GM12891 (cell line): ENCODE results near the gene ZBTB14.

Experiments used
- DNase-seq: peaks from one replicate; pipeline ENCODE4 v3.0.0; 2011; ENCODE audit warnings: low spot score; ENCODE audit not compliant: insufficient read length
- FAIRE-seq: peaks from 2 replicates; lab custom pipeline; 2011; peaks lifted over from hg19 to GRCh38; lab: Jason Lieb, UNC
- PAX5 ChIP-seq: IDR thresholded peaks from 2 replicates; pipeline ENCODE4 v1.6.1; 2011; ENCODE audit warnings: low read length, moderate library complexity, mild to moderate bottlenecking; ENCODE audit not compliant: insufficient read depth, severe bottlenecking
- POLR2A ChIP-seq: IDR thresholded peaks from 2 replicates; pipeline ENCODE4 v1.6.1; 2011; ENCODE audit warnings: low read depth, low read length, control low read depth
- POLR2AphosphoS5 ChIP-seq: IDR thresholded peaks from 2 replicates; pipeline ENCODE4 v1.6.1; 2011; ENCODE audit warnings: low read depth, low read length, control low read depth
- POU2F2 ChIP-seq: IDR thresholded peaks from 2 replicates; pipeline ENCODE4 v1.6.1; 2011; ENCODE audit warnings: low read depth, mild to moderate bottlenecking, control low read depth, low read length, moderate library complexity
- SPI1 ChIP-seq: IDR thresholded peaks from 2 replicates; pipeline ENCODE4 v1.6.1; 2011; ENCODE audit warnings: low read depth, low read length, control low read depth
- TAF1 ChIP-seq: IDR thresholded peaks from 2 replicates; pipeline ENCODE4 v1.6.1; 2011; ENCODE audit warnings: low read depth, low read length, control low read depth

ZBTB14 gene

GRCh38 chr18:5305835-5306234 is 10.3 kb upstream of the ZBTB14 start:
- TF ChIP-seq TAF1 = no peak
- TF ChIP-seq SPI1 = no peak
- FAIRE-seq (no peak), DNase-seq (no peak)

- DNase-seq = no peak
- TF ChIP-seq POU2F2 (no peak), POLR2A (no peak), TAF1 (no peak), PAX5 (no peak), POLR2AphosphoS5 (no peak), SPI1 (no peak)
- FAIRE-seq = no peak
Measured at GRCh38 chr18:5304232-5304631, 8.7 kb upstream of the ZBTB14 start.

- no peak for DNase-seq
- no peak for TF ChIP-seq POU2F2
- TF ChIP-seq SPI1 = no peak
- TF ChIP-seq PAX5 = no peak
- TF ChIP-seq POLR2A = no peak
- TF ChIP-seq POLR2AphosphoS5 = no peak
- no peak for TF ChIP-seq TAF1
- no peak for FAIRE-seq
Measured at GRCh38 chr18:5303636-5304035, 8.1 kb upstream of the ZBTB14 start.

GRCh38 chr18:5302606-5303005 is 7.1 kb upstream of the ZBTB14 start:
- FAIRE-seq (no peak), DNase-seq (no peak)
- TF ChIP-seq SPI1 (no peak), TAF1 (no peak), POU2F2 (no peak), POLR2A (no peak), PAX5 (no peak), POLR2AphosphoS5 (no peak)

GRCh38 chr18:5300476-5301010 is 5.0 kb upstream of the ZBTB14 start:
- DNase-seq (no peak), FAIRE-seq (no peak)
- TF ChIP-seq TAF1 (no peak), SPI1 (no peak), POLR2A (no peak), POLR2AphosphoS5 (no peak), POU2F2 (no peak)

- TF ChIP-seq POLR2A (no peak), POU2F2 (no peak), TAF1 (no peak)
- FAIRE-seq (no peak), DNase-seq (no peak)
Measured at GRCh38 chr18:5298156-5298852, 2.8 kb upstream of the ZBTB14 start.

- DNase-seq (no peak), FAIRE-seq (no peak)
- TF ChIP-seq POLR2A = no peak
- no peak for TF ChIP-seq SPI1
- no peak for TF ChIP-seq POLR2AphosphoS5
- no peak for TF ChIP-seq TAF1
- no peak for TF ChIP-seq POU2F2
- TF ChIP-seq PAX5 = no peak
Measured at GRCh38 chr18:5297597-5297996, 2.1 kb upstream of the ZBTB14 start.

GRCh38 chr18:5296706-5297320 is 1.3 kb upstream of the ZBTB14 start:
- TF ChIP-seq POLR2AphosphoS5 (peak; percentile 2; the same call in 1 of the 2 replicates), PAX5 (no peak), POLR2A (no peak), TAF1 (no peak), SPI1 (no peak), POU2F2 (no peak)
- FAIRE-seq (no peak), DNase-seq (peak; percentile 16)

GRCh38 chr18:5295981-5296705 is 617 bp upstream of the ZBTB14 start:
- TF ChIP-seq SPI1 = no peak
- TF ChIP-seq POLR2A = peak; percentile 53; the same call in 1 of the 2 replicates
- no peak for TF ChIP-seq POU2F2
- TF ChIP-seq POLR2AphosphoS5 = peak; percentile 68
- TF ChIP-seq TAF1 = no peak
- peak; percentile 59 for TF ChIP-seq PAX5
- DNase-seq = peak; percentile 76
- peak; percentile 89 for FAIRE-seq
